Right atrium auricular region (tissue), 2 donors: ENCODE results near the gene CLEC16A. TPM values are rescaled to one million over a fixed set of nuclear protein-coding genes. Genes with fewer than 3 reads are reported as not detected.

Experiments used
- DNase-seq: peaks from one replicate; pipeline ENCODE4 v3.0.0-alpha.2; 2019; ENCODE audit warnings: low spot score
- H3K27ac ChIP-seq, 2 donors: fragments of 200-600 bp; sonication (generic); 1 replicate in 1 of 2; 2 replicates in 1 of 2; pipeline ENCODE4 v1.5.1; 2016 to 2019
- H3K27me3 ChIP-seq, 2 donors: fragments of 200-600 bp; sonication (generic); one replicate each; pipeline versions ENCODE4 v1.5.1 to v1.6.0; 2017 to 2019
- H3K36me3 ChIP-seq: fragments of 200-600 bp; sonication (generic); one replicate; pipeline ENCODE4 v1.5.1; 2016
- H3K4me1 ChIP-seq, 2 donors: fragments of 200-600 bp; sonication (generic); one replicate each; pipeline versions ENCODE4 v1.5.1 to v1.6.0; 2017 to 2019
- H3K4me3 ChIP-seq, 2 donors: fragments of 200-600 bp; sonication (generic); 1 replicate in 1 of 2; 2 replicates in 1 of 2; pipeline ENCODE4 v1.5.1; 2017 to 2019; ENCODE audit warnings: mild to moderate bottlenecking in 1 of 2, moderate library complexity in 1 of 2
- H3K9me3 ChIP-seq, 2 donors: fragments of 200-600 bp; sonication (generic); one replicate each; pipeline ENCODE4 v1.5.1; 2019
- total RNA-seq, 2 donors: library from RNA; depleted of rRNA; stranded (reverse); fragments of >200 nt; gene quantifications; one replicate each; pipeline ENCODE4 v1.1.0, GENCODE V29; 2016
- TF ChIP-seq, protein P1 (sequence below), 2 donors: fragments of 200-600 bp; sonication (generic); IDR thresholded peaks; one replicate each; pipeline ENCODE4 v1.5.1; 2019; ENCODE audit warnings: antibody characterized with exemption in 2 of 2

CLEC16A gene
- total RNA-seq, 2 donors from 2014 or later: 24.1 to 49.0 TPM

DNA sequence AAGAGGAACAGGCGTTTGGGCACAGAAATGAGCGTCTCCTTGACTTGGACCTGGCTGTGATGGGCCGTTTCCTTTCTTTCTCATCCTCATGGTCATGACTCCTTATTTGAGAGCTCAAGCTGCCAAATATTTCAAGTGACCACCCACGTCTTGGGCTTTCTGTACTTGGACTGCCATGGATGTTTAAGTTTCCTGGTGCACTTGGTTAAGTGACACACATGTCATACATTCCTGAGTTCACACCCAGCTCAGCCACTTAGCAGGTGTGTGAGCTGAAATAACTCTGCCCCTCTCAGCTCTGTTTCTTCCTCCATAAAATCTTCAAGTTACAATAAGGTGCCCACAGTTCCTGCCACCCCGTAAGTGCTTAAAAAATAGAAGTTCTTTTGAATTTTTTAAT, 114.5 kb downstream of the CLEC16A start:
- no peak overlapping the region for H3K4me3 ChIP-seq
- H3K4me1 ChIP-seq: no peaks in the 10 kb centered on the region
- TF ChIP-seq, protein P1, sequence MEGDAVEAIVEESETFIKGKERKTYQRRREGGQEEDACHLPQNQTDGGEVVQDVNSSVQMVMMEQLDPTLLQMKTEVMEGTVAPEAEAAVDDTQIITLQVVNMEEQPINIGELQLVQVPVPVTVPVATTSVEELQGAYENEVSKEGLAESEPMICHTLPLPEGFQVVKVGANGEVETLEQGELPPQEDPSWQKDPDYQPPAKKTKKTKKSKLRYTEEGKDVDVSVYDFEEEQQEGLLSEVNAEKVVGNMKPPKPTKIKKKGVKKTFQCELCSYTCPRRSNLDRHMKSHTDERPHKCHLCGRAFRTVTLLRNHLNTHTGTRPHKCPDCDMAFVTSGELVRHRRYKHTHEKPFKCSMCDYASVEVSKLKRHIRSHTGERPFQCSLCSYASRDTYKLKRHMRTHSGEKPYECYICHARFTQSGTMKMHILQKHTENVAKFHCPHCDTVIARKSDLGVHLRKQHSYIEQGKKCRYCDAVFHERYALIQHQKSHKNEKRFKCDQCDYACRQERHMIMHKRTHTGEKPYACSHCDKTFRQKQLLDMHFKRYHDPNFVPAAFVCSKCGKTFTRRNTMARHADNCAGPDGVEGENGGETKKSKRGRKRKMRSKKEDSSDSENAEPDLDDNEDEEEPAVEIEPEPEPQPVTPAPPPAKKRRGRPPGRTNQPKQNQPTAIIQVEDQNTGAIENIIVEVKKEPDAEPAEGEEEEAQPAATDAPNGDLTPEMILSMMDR (IDR thresholded peaks at IDR 0.05): no peak
- no peak for DNase-seq
- H3K9me3 ChIP-seq: no peaks in the 10 kb centered on the region
- H3K27ac ChIP-seq: no peak overlapping the region
- no peaks in the 10 kb centered on the region for H3K27me3 ChIP-seq
- H3K36me3 ChIP-seq: peaks cover 15% of the 10 kb centered on the region

DNA sequence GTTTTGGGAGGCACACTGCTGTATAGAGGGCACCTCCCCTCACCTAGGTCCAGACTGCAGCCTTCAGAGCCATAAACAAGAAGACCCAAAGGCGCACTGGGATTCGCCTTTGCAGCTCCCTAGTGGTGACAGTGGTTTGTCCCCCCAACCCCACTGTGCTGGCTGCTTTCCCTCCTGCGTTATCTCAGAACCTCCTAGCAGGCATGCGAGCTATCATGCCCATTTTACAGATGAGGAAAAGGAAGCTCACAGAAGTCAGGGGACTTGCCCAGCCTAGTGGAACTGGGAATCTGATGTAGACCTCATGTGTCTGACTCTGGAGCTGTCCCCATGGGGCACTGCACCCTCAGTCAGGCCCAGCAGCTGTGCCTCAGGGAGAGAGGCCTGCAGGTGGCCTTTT, 115.2 kb downstream of the CLEC16A start:
- Histone ChIP-seq H3K27me3 (no peaks in the 10 kb centered on the region), H3K27ac (no peak overlapping the region), H3K4me3 (no peak overlapping the region), H3K4me1 (no peaks in the 10 kb centered on the region), H3K36me3 (peaks cover 15% of the 10 kb centered on the region), H3K9me3 (no peaks in the 10 kb centered on the region)
- TF ChIP-seq, protein P1 (IDR thresholded peaks at IDR 0.05): no peak
- DNase-seq: no peak

DNA sequence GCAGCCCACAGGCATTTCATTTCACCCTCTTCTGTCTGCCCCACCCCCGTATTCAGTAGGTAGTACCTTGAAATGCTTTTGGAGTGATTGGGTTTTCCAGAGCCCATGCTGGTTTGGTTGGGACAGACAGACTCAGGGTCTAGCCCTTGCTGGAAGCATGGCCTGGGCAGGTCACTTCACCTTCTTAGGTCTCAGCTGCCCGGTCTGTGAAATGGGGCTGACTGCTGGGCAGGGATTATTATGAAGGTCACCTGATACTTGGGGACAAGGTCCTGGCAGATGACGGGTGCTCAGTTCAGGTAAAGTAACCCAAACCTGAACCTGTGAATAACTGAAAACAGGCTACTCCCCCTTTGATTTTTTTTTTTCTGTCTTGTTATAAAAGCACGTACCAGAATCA, 116.0 kb downstream of the CLEC16A start:
- no peak for DNase-seq
- H3K36me3 ChIP-seq: peaks cover 15% of the 10 kb centered on the region

DNA sequence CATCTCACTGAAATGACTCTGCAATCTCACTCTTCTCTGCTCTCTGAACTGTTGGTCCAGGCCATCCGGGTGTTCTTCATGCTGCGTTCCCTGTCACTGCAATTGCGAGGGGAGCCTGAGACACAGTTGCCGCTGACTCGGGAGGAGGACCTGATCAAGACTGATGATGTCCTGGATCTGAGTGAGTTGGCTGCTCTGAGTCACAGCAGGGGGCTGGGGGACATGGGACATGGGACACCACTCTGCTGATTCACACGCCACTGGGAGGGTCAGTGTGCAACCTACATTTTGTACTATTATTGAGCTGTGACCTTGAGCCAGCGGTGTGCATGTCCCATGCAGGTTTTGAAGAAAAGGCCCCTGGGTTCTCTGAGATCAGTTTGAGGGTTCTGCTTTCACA, 116.5 kb downstream of the CLEC16A start:
- no peaks in the 10 kb centered on the region for H3K27me3 ChIP-seq
- H3K4me3 ChIP-seq: no peak overlapping the region
- no peak overlapping the region for H3K27ac ChIP-seq
- TF ChIP-seq, protein P1 (IDR thresholded peaks at IDR 0.05): no peak
- no peaks in the 10 kb centered on the region for H3K9me3 ChIP-seq
- H3K4me1 ChIP-seq: no peaks in the 10 kb centered on the region
- peaks cover 15% of the 10 kb centered on the region for H3K36me3 ChIP-seq
- no peak for DNase-seq

More for the DNA sequence above, 116.0 kb downstream of the CLEC16A start:
- H3K4me1 ChIP-seq: no peaks in the 10 kb centered on the region
- no peak overlapping the region for H3K4me3 ChIP-seq
- H3K9me3 ChIP-seq: no peaks in the 10 kb centered on the region
- TF ChIP-seq, protein P1 (IDR thresholded peaks at IDR 0.05): no peak
- H3K27me3 ChIP-seq: no peaks in the 10 kb centered on the region
- H3K27ac ChIP-seq: no peak overlapping the region

DNA sequence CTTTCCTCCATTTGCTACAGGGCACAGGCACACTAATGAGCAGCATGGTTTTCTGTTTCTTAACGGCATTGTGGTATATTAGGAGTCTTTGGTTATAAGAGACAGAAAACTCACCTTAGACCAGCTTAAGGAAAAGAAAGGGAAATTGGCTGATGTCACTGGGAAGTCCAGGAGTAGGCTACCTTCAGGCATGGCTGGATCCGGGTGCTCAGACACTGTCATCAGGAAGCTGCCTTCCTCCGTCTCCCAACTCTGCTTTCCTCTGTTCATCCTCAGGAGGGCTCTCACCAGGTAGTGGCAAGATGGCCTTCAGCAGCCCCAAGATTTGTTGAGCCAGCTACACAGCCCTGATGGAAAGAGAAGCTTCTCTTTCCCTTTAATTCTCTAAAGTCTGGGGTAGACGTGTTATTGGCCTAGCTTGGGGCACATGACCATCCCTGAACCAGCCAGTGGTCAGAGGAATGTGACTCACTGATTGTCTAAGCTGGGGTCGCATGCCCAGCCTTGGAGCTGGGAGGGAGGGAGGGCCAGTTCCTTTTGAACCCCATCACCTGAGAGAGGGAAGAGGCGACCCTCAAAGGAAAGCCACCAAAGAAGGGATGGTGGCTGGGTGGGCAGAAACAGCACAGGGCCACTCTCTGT, 117.4 kb downstream of the CLEC16A start:
- H3K4me1 ChIP-seq: no peaks in the 10 kb centered on the region
- H3K27me3 ChIP-seq: no peaks in the 10 kb centered on the region
- no peak overlapping the region for H3K27ac ChIP-seq
- peaks cover 21% of the 10 kb centered on the region for H3K36me3 ChIP-seq
- DNase-seq: no peak
- no peak overlapping the region for H3K4me3 ChIP-seq
- no peaks in the 10 kb centered on the region for H3K9me3 ChIP-seq
- TF ChIP-seq, protein P1 (IDR thresholded peaks at IDR 0.05): no peak
